Right forelimb (tissue), 1 donor: Measurements from ENCODE around the gene SOHLH2.

Experiments used
- DNase-seq: peaks from one replicate; pipeline ENCODE4 v3.0.0-alpha.2; 2018

SOHLH2 gene

DNA sequence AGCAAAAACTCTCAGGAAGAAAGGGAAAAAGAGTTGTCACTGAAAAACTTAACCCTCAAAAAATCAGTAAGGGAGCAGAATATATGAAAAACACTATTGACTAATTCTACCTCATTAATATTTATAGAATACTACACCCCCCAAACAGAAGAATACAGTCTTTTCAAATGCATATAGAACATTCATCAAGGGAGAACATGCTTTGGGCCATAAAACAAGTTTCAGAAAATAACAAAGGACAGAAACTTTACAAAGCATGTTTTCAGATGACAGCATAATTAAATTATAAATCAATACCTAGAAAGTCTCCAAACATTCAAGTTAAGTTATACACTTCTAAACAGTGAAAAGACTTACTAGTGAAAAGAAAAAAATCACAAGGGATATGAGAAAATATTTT, 30.5 kb downstream of the SOHLH2 start:
- no peak for DNase-seq

DNA sequence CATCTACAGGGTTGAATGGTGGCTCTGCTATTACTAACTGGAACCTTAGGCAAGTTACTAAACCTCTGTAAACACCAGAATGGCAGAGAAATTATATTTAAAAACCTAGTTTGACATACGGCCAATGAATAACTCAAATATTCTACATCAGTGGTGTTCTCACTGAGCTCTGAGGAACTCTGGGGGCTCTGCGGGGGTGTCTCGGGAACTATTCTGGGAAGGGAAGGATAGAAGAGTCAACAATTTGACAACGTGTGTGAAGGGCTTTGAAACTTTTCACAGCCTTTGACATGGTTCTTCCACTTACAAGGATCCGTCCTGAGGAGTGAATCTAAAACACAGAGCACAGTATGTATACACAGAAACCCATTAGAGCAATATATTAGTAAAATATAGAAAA, 38.7 kb downstream of the SOHLH2 start:
- DNase-seq = no peak

DNA sequence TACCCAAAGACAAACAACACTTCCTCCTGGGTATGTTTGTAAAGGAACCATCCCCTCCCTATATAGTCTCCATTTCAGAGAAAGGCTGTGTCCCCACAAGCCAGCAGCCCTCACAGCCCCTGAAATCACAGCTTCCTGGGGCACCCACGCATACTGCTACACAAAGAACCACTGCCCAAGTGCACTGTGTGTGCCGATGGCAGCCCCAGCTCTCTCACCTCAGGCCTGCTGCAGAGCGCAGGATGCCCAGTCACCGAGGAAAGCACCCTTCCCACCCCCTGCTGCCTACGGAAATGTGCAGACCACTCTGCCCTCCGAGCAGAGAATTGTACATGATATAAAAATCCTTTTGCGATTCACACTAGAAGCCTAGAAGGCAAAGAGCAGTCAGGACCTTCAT, 39.4 kb downstream of the SOHLH2 start:
- DNase-seq = no peak

DNA sequence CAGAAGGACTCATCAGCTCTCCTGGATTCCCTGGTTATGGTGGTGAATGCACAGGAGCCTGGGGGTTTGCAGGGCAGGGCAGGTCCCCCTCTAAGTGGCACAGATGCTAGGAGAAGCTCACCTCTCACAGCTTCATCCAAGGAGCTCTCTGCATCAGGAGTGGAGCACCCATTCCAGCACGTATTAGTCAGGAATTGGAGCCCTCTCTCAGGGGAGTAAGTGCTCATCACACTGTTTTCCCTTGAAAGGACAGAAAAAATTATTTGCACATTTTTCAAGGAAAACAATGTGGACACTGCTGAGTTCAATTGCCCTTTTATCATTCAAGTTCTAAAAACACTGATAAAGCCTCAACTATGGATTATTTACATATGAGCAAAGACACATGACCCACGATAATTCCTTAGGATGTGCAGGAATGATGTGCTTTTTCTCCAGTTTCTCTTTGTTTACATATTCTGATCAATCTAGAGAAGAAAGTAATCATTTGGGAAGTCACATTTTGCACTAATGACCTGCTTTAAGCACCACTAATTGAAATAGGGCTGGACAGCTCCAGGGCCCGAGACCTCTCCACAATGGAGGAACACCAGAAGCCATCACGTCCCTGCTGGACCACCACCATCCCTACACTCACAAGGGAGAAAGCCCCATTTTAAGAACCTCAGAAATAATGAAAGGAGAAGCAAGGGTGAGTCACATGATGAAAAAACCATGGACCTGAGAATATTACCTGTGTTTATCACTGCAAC, 40.6 kb downstream of the SOHLH2 start:
- no peak for DNase-seq

DNA sequence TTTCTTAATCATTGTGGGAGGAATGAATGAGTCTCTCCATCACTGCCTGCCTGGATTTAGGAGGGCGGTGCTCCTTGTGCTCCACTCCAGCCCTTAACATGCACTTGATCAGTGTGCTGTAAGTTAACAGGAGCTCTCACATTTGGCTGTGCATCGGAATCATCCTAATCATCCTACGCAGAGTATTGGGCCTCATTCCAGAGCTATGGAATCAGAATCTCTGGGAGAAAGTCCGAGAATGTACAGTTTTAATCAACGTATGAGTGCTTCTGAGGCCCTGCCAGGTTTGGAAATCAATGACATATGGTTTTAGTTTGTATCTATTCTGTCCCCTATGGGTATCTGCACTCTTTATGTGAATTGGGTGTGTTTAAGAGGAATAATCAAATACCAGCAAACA, 48.3 kb downstream of the SOHLH2 start:
- DNase-seq = no peak

DNA sequence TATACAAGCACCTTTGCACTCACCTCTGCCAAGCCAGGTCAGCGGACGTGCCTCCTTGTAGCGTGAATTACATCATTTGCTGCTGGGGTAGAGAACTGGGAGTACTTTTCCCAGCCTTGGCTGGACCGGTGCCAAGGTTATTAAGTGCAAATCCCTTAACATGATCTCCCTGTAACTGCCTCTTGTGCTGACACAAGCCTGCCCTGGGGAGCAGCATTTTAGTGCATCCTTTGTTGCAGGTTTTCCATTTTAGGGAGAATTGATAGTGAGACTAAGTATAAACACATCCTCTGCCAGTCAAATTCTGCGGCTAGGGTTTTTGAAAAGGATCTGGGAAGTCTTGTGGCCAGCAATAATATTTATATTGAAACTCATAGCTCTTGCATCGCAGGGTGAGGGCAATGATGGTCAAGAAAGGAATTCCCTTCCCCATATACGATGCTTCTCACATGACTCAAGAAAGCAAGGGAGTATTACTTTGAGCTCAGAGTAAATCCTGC, 50.5 kb downstream of the SOHLH2 start:
- no peak for DNase-seq

DNA sequence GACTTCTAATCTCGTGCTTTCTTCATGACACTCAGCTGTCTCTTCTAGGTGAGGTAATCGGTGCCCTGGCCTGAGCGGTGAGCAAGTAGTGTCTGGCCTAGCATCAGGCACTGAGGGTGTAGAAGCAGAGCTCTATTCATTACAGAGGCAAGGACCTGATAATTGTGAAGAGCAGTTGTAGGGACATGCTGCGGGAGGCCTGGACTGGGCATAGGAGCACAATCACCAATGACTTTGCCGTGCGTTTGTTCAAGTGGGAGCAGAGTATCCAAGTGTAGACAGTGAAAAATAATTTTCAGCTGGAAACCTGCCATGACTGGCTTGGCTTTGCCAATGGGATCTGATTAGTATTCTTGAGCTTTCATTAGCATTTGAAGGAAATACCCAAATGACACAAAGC, 51.1 kb downstream of the SOHLH2 start:
- no peak for DNase-seq

DNA sequence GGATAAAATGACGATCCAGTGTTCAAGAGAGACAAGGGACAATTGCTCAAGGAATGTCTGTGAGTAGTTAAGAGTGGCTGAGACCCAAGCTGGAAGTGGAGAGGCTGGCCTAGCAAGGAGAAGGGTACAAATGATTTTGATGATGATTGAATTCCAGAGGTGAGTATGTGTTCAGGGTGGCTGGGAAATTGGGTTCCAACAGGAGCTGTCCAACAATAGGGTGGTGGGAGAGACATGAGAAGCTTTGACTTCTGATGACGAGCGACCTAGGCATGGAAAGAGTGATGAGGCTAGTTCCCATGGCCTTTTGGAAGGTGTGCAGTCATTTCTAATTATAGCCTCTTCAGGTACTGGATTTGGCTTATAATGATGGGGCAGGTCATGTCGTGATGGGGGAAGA, 54.1 kb downstream of the SOHLH2 start:
- DNase-seq = no peak

DNA sequence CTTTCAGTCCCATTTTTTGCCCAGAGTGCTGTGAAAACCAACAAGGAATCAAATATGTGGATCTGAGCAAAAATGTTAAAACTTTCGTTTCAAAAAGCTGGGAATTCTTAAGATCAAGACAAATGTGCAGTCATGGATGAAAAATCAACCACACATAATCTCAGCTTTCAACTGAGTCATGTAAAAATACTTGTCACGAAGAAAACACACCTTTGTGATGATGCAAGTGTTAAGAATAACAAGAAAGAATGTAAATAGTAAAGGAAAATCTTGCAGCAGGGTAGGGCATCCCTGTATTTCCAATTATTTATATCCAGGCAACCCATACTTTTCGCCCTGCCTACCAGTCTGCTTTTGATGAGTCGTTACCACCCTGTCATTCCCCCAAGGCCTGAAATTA, 55.7 kb downstream of the SOHLH2 start:
- DNase-seq = no peak

DNA sequence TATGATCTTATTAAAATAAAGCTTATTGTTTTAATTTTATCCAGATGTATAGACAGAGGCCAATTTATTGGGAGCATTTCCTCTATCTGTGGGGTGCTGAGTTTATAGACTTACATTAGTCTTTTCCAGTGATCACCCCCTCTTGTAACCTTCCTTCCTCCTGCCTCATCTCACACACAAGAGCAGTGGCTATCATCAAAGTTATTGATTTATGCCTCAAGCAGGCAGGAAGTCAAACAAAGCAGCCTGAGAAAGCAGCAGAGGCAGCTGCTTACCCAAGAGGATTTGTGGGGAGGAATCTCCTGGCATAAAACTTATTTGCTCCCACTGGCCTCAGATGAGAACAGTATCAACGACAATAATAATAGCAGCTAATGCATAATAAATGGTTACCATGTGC, 56.9 kb downstream of the SOHLH2 start:
- DNase-seq = no peak

DNA sequence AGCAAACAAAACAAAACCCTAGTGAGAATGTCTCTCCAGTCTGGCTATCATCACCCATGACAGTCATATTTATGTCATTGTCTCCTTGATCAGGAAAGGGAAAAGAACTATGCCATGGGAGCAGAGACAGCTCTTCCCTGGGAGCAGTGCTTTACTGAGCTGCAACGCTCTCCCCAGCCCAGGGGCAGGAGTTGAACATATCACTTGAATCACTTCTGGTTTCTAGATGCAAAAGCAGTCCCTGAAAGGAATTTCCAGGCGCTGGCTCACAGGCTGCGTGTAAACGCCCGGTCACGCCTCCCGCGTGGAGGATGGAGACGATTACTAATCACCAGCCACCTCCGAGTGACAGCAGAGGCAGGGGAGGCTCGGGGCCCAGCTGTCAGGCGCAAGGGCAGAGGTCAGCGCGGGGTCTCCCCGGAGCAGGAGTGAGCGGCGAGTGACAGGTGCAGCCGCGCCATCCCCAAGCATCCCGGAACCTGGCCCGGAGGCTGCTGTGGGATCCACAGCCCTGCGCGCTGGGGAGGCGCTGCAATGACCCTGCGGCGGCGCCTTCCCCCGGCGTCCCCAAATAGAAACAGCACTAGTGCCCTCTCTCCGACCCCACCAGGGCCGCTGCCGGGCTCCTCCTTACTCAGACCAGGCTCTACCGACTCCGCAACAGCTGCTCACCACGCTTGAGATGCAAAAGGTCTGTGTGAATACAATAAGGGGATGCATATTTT, 59.6 kb downstream of the SOHLH2 start:
- peak; percentile 68 for DNase-seq

DNA sequence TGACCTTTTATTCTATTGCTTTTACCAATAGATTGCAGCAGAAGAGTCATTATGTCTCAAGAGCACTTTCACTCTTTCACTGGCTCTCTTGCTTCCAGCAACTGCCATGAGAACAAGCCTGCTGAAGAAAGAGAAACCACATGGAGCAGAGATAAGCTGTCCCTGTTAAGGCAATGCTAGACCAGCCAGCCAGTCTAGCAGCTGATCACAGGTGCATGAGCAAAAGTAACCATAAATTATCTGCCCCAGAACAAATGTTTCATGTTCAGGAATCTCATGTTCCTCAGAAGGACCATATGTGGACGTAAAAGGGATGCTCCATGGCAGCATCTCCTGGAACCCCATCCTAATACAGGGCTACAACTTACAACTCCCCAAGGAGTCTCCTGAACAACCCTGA, 62.8 kb downstream of the SOHLH2 start:
- no peak for DNase-seq

DNA sequence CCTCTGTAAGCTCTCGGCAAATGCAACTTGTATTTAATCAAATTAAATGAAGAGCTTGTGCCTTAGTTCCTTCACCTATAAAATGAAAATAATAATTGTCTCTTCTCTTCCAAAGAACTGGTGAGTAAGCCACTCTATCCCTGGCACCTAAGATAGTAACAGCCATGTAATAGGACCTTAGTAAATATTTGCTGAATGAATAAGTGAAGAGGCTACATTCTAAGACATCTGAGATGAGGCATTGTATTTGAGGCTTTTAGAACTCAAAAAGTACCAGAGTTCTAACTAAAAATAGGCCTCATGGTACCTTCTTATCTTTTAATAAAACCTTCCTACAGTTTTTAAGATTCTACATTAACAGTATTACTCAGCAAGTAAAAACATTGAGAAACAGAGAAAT, 65.9 kb downstream of the SOHLH2 start:
- no peak for DNase-seq

DNA sequence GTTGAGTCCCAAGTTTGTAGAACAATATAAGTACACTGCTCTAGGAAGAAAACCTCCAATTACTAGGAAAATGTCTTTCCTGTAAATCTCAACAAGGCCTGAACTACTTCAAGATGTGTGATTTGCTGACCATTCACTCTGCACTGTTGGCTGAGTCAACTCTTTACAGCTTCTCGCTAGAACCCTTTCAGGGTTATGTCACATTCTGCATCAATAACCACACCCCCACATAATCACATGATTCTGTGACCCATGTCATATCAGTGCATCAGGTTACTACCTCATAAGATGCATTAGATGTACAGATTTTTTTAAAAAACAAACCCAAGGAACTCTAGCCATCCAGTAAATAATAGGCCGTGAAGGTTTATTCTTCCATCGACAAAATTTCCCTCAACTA, 67.0 kb downstream of the SOHLH2 start:
- no peak for DNase-seq

DNA sequence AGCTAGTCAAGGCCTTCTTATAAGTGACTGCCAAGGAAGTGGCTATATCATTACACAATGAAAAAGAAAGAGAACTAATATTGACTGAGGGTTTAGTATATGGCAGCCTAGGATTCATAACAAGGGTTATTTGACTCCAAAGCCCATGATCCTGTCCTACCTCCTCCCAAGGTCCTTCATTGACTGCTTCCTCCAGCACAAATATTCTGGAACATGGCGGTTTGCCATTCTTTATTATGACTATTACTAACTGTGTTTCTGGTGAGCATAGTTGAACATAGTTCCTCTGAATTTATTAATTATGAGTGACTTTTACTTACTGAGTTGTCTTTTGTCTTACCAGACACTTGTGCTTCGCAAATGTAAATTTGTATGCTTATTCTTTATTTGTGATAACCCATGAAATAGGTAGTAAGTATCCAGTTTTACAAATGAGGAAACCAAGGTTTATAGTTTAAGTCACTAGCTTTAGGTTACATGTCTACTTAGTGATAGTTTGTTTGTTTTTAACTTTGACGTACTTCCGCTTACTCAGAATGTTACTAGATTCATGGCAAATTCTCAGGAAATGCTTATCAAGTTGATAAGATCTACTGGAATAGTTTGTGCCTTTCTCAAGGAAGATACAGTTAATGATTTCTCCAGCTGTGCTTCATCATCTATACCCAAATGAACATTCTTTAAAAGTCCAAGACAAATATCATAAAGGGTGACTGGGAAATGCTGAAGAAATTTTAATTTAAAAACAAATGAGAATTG, 67.7 kb downstream of the SOHLH2 start:
- no peak for DNase-seq

DNA sequence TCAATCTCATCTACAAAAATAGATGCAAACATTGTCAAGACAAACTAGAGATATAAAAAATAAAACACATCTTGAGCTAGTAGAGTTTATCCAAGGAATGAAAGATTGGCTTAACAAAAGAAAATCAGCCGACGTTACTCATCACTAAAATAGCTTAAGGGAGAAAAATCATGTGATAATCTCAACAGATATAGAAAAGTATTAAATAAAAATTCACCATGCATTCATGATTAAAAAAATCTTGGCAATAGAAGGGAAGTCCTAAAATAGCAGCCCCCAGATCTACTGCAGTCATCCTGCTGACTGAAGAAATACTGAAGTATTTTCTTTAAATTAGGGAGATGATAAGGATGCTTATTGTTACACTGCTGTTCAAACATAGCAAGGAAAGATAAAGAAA, 70.6 kb downstream of the SOHLH2 start:
- DNase-seq = no peak

DNA sequence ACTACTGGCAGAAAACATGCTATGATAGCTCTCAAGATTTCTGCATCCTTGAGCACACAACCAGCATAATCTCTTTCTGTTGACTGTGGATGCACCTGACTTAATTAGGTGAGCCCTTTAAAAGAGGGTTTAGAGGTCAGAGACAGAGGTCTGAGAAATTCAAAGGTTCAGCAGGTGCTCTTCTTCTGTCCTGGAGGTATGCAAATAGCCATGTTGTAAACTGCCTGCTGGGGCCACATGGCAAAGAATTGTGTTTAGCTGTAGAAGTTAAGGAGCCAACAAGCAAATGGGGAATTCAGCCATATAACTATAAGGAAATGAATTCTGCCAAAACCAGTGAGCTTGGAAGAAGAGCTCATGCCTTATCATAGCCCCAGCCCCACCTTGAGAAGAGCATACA, 71.6 kb downstream of the SOHLH2 start:
- DNase-seq = no peak

DNA sequence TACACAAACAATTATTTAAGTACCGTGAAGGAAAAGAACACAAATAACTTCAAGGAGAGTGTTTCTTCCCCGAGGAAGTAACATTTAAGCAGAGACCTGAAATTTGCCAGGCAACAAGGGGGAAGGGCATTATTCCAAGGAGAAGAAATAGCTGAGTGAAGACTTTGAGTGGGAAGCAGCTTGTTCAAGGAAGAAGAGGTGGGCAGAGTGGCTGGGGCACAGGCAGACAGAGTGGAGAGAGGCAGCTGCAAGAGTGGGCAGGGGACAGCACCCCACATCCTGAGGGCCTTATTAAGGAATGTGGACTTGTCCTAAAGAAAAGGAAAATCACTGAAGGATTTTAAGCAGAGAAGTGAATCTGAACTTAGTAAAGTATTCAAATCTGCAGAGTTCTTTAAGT, 78.5 kb downstream of the SOHLH2 start:
- DNase-seq = no peak

DNA sequence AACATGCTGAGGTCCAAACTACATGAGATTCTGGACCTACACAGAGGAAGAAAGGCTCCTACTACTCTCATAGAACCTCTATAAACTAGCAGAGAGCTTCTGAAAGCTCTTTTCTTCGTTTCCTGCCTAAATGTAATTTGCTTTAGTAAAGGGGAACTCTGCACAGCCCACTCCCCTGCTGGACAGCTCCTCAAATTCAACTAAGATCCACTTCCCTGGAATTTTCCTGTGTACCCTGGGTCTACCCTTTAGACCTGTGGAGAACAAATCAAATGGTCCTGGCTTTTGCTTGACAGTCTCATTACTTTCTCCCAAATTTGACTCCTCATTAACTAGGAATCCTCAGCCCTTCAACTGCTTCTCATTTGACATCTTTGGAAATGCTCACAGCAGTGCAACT, 79.7 kb downstream of the SOHLH2 start:
- DNase-seq = no peak

DNA sequence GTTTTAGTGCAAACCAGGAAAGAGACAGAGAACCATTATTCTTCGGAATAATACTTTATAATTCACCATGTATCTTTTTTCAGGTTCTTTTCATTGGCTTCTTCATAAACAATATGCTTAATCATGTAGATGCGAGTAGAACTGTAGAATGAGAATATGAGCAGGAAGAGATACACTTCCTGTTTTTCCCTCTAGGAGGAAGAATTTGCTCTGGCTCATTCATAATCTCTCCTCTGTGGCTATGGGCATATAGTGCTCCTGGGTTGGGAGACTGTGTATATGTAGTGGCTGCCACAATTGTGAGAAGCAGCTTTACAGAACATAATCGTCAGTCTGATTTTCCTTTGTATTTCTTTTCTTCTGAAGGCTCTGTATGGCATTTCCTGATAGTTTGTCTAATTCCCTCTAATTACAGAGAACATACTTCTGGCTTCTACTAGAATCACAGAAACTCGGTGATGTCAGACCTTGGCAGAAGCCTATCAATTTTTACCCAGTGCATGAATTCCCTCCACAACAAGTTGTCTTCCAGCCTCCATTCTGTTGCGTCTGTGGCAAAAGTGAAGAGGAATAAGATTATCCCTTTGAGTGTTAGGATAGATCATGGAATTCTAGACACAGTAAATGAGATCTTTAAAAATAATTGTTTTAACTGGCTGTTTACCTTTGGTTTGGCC, 80.3 kb downstream of the SOHLH2 start:
- no peak for DNase-seq

DNA sequence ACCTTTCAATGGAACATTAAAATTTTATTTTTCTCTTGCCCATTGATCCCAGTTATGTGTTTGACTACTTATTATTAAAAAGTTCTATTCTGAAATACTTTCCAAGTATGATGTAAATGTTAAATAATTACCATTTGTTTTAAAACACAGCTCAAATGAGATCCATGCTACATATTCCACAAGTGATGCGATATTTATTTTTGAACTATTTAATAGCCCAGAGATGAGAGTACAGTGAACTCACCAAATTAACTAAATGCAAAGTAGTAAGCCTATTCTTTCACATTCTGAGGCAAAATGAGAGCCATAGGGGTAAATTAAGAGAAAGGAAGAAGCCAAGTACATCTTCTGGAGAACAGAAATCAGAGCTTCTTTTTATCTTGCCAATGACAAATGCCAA, 82.0 kb downstream of the SOHLH2 start:
- DNase-seq = no peak

DNA sequence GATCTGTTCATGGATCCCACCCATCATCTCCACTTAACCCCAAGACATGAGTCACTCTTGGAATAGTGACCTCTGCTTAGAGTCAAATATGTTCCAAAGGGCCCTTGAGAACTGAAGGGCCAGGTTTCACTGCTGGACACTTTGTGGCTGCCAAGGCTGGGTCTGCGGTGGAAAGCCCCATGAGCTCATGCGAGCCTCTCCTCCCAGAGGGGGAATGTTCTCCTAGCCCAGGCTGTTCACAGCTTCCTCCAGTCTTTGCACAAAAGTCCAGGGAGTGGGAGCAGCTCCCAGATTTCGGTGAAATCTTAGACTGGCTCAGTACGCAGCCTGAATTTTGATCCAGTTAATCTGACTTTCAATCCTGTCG, 82.4 kb downstream of the SOHLH2 start:
- DNase-seq = peak; percentile 65

DNA sequence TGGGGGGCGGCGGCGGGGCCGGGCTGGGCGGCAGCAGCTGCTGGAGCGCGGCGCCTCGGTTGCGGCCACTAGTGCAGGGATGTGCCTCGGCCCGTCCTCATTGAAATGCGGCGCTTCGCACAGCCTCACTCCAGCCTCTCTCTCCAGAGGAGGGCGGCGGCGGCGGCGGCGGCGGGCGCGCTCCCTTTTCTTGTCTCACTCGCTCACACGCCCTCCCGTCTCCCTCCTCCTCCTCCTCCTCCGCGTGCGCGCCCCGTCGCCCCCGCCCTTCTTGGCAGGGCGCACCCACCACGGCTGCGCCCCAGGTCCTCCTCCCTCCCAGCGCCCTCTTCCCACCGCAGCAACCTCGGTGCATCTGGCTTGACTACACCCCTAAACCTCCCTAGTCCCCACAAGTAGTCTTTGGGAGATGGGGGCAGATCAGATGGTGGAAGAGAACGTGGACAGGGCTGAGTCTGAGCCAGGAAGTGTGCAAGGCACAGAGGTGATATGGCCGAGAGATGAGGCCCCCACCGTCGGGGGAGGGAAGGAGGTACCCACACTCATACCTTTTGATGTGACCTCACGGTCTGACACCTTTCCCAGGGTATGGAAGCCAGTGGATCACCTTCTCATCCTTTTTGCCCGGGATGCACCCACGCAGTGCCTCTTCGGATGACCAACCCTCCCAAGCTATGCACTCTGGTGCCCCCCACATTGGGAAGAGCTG, 83.0 kb downstream of the SOHLH2 start, which contains the start of gene DCLK1:
DCLK1 (minus strand) TSS at position 161 of the 709 bp plus-strand sequence.
- DNase-seq = peak; percentile 85
